ENCODE measurements around the gene TTC28.

The TTC28 gene

DNA sequence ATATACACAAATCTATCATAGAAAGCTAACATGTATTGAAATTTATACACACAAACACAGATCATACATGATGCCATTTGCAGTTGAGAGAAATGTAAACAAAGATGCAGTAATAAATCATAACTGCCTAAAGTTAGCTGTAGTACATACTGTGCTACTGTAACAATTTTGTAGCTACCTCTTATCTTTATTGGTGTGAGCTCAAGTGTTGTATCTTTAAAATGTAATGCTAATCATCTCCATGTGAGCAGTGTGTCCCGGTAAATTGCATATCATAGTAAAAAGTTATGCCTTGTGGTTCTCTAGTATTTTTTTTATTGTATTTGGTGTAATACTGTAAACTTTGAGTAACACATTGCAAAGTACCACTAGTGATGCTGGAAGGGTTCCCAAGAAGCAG, 743.7 kb downstream of the TTC28 start (continued):
- TF ChIP-seq TSHZ1 (tag by site-specific recombination; IDR thresholded peaks at IDR 0.05; ENCODE audit: borderline replicate concordance) (peak; percentile 36; the same call in 1 of the 2 replicates), GLI4 (tag by site-specific recombination; IDR thresholded peaks at IDR 0.05) (no peak), EGR2 (tag by site-specific recombination; IDR thresholded peaks at IDR 0.05; ENCODE audit: low read depth) (no peak), IKZF3 (tag by site-specific recombination; IDR thresholded peaks at IDR 0.05) (0 out of 2 replicates have a peak, but pooled peaks have one; percentile 24), ZNF433 (tag by site-specific recombination; IDR thresholded peaks at IDR 0.05; ENCODE audit: low read depth) (no peak)
- TF ChIP-seq, protein P1, sequence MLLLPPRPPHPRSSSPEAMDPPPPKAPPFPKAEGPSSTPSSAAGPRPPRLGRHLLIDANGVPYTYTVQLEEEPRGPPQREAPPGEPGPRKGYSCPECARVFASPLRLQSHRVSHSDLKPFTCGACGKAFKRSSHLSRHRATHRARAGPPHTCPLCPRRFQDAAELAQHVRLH (tag by site-specific recombination; IDR thresholded peaks at IDR 0.05): peak; percentile 49; the same call in 1 of the 2 replicates

GRCh38 chr22:27934069-27934468, 745.6 kb downstream of the TTC28 start:
- H3K4me1 ChIP-seq (ENCODE audit: control insufficient read depth, insufficient read depth, low read length): peaks cover 6% of the 10 kb centered on the region; the same call in 1 of the 2 replicates
- H3K36me3 ChIP-seq (ENCODE audit: control insufficient read depth in 2 of 2, insufficient read depth in 1 of 2, low read length in 2 of 2): no peaks in the 10 kb centered on the region; a peak in 1 of 3 replicates
- H3K4me3 ChIP-seq (ENCODE audit: low read depth, low read length): no peak overlapping the region
- no peak overlapping the region for H3K27ac ChIP-seq (ENCODE audit: extremely low read depth, low read depth, low read length)
- CTCF ChIA-PET: interaction anchor here (0.6 kb wide), 1 partner anchor 47 kb away, joined by 3 read pairs; no protein-coding TSS in a partner anchor
- no peaks in the 10 kb centered on the region for H3K9me3 ChIP-seq (ENCODE audit: control insufficient read depth, insufficient read depth, low read depth, low read length)
- POLR2A ChIA-PET: interaction anchor here (0.9 kb wide), 1 partner anchor 11 kb away, joined by 3 read pairs; no protein-coding TSS in a partner anchor
- TF ChIP-seq ZFHX2 (tag by site-specific recombination; conservative IDR thresholded peaks at IDR 0.05): peak; percentile 68
- no peak for TF ChIP-seq HOXC10 (CRISPR knock-in tag; IDR thresholded peaks at IDR 0.05)
- peak; percentile 76 for TF ChIP-seq EGR2 (tag by site-specific recombination; IDR thresholded peaks at IDR 0.05; ENCODE audit: low read depth)

- no peak overlapping the region for H3K4me3 ChIP-seq (ENCODE audit: low read depth, low read length)
- ChIA-PET CTCF (interaction anchor here (0.6 kb wide), 1 partner anchor 47 kb away, joined by 3 read pairs; no protein-coding TSS in a partner anchor), POLR2A (interaction anchor here (0.9 kb wide), 1 partner anchor 11 kb away, joined by 3 read pairs; no protein-coding TSS in a partner anchor)
- H3K4me1 ChIP-seq (ENCODE audit: control insufficient read depth, insufficient read depth, low read length): peaks cover 6% of the 10 kb centered on the region; the same call in 1 of the 2 replicates
- no peaks in the 10 kb centered on the region for H3K9me3 ChIP-seq (ENCODE audit: control insufficient read depth, insufficient read depth, low read depth, low read length)
- H3K36me3 ChIP-seq (ENCODE audit: control insufficient read depth in 2 of 2, insufficient read depth in 1 of 2, low read length in 2 of 2): no peaks in the 10 kb centered on the region; a peak in 1 of 3 replicates
- no peak overlapping the region for H3K27ac ChIP-seq (ENCODE audit: extremely low read depth, low read depth, low read length)
- TF ChIP-seq ZNF239 (tag by site-specific recombination; IDR thresholded peaks at IDR 0.05) (no peak), ZNF10 (tag by site-specific recombination; IDR thresholded peaks at IDR 0.05) (peak; percentile 93), FEZF1 (tag by site-specific recombination; IDR thresholded peaks at IDR 0.05) (peak; percentile 35; the same call in 1 of the 2 replicates), PRDM6 (tag by site-specific recombination; IDR thresholded peaks at IDR 0.05) (peak; percentile 81), KLF10 (tag by site-specific recombination; IDR thresholded peaks at IDR 0.05) (no peak), SP2 (tag by site-specific recombination; IDR thresholded peaks at IDR 0.05) (no peak), ZNF623 (tag by site-specific recombination; IDR thresholded peaks at IDR 0.05) (no peak), ZNF626 (tag by site-specific recombination; IDR thresholded peaks at IDR 0.05) (no peak), ZNF146 (tag by site-specific recombination; IDR thresholded peaks at IDR 0.05) (no peak), ZNF843 (tag by site-specific recombination; IDR thresholded peaks at IDR 0.05) (peak; percentile 31; the same call in 1 of the 2 replicates), ZXDB (tag by site-specific recombination; IDR thresholded peaks at IDR 0.05) (peak; percentile 19; the same call in 1 of the 2 replicates), MZF1 (tag by site-specific recombination; IDR thresholded peaks at IDR 0.05; ENCODE audit: borderline replicate concordance) (peak; percentile 60), PRDM1 (tag by site-specific recombination; IDR thresholded peaks at IDR 0.05) (peak; percentile 95), ZNF121 (tag by site-specific recombination; IDR thresholded peaks at IDR 0.05) (peak; percentile 96)
- TF ChIP-seq, protein P2, sequence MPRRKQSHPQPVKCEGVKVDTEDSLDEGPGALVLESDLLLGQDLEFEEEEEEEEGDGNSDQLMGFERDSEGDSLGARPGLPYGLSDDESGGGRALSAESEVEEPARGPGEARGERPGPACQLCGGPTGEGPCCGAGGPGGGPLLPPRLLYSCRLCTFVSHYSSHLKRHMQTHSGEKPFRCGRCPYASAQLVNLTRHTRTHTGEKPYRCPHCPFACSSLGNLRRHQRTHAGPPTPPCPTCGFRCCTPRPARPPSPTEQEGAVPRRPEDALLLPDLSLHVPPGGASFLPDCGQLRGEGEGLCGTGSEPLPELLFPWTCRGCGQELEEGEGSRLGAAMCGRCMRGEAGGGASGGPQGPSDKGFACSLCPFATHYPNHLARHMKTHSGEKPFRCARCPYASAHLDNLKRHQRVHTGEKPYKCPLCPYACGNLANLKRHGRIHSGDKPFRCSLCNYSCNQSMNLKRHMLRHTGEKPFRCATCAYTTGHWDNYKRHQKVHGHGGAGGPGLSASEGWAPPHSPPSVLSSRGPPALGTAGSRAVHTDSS (tag by site-specific recombination; IDR thresholded peaks at IDR 0.05): no peak
- TF ChIP-seq, protein P1 (tag by site-specific recombination; IDR thresholded peaks at IDR 0.05): no peak
Measured at GRCh38 chr22:27933186-27933983, 746.3 kb downstream of the TTC28 start.

Data from HEK293 (cell line).